Hepatocyte (in vitro differentiated cells): ENCODE data around the gene OCIAD1. TPM values are rescaled to one million over a fixed set of nuclear protein-coding genes. Genes with fewer than 3 reads are reported as not detected.

Experiments
- DNase-seq: peaks from one replicate; pipeline ENCODE4 v3.0.0-alpha.2; 2016; ENCODE audit warnings: low spot score
- H2AFZ ChIP-seq: fragments of 200-600 bp; sonication (generic); 2 replicates; pipeline ENCODE4 v1.6.0; 2016; ENCODE audit warnings: antibody characterized with exemption, mild to moderate bottlenecking
- H3K27ac ChIP-seq: fragments of 200-600 bp; sonication (generic); 2 replicates; pipeline ENCODE4 v1.5.1; 2016; ENCODE audit warnings: mild to moderate bottlenecking
- H3K27me3 ChIP-seq: fragments of 200-600 bp; sonication (generic); 2 replicates; pipeline ENCODE4 v1.6.1; 2016
- H3K36me3 ChIP-seq: fragments of 200-600 bp; sonication (generic); replicated peaks from 2 replicates; pipeline ENCODE4 v1.5.1; 2016; ENCODE audit warnings: low read depth; ENCODE audit not compliant: insufficient read depth
- H3K4me1 ChIP-seq: fragments of 200-600 bp; sonication (generic); 2 replicates; pipeline ENCODE4 v1.5.1; 2016; ENCODE audit warnings: mild to moderate bottlenecking, moderate library complexity; ENCODE audit not compliant: insufficient read depth
- H3K4me2 ChIP-seq: fragments of 200-600 bp; sonication (generic); 2 replicates; pipeline ENCODE4 v1.6.0; 2016
- H3K4me3 ChIP-seq: fragments of 200-600 bp; sonication (generic); 2 replicates; pipeline ENCODE4 v1.5.1; 2016; ENCODE audit warnings: mild to moderate bottlenecking
- H3K79me2 ChIP-seq: fragments of 200-600 bp; sonication (generic); 2 replicates; pipeline ENCODE4 v1.6.0; 2017; ENCODE audit warnings: mild to moderate bottlenecking
- H3K9me2 ChIP-seq: fragments of 200-600 bp; sonication (generic); replicated peaks from 2 replicates; pipeline ENCODE4 v1.6.0; 2017; ENCODE audit warnings: mild to moderate bottlenecking; ENCODE audit not compliant: insufficient read depth
- H3K9me3 ChIP-seq: fragments of 200-600 bp; sonication (generic); 2 replicates; pipeline ENCODE4 v1.5.1; 2016; ENCODE audit warnings: low read depth, mild to moderate bottlenecking
- H4K20me1 ChIP-seq: fragments of 200-600 bp; sonication (generic); 2 replicates; pipeline ENCODE4 v1.6.0; 2016; ENCODE audit warnings: mild to moderate bottlenecking; ENCODE audit not compliant: insufficient read depth, poor library complexity, severe bottlenecking
- CTCF ChIP-seq: fragments of 200-600 bp; sonication (generic); IDR thresholded peaks from 2 replicates; pipeline ENCODE4 v1.5.1; 2016; ENCODE audit warnings: antibody characterized with exemption, mild to moderate bottlenecking; ENCODE audit not compliant: poor library complexity
- EZH2 ChIP-seq: fragments of 200-600 bp; sonication (generic); IDR thresholded peaks from 2 replicates; pipeline ENCODE4 v1.6.1; 2016; ENCODE audit warnings: antibody characterized with exemption, mild to moderate bottlenecking, borderline replicate concordance
- EZH2phosphoT487 ChIP-seq: fragments of 200-600 bp; sonication (generic); IDR thresholded peaks from one replicate; pipeline ENCODE4 v1.6.1; 2018; ENCODE audit warnings: antibody characterized with exemption, mild to moderate bottlenecking, low read depth, moderate library complexity; ENCODE audit not compliant: unreplicated experiment, severe bottlenecking
- WGBS: methylation state at CpG from one replicate; pipeline ENCODE4 v1.1.6; 2016; ENCODE audit warnings: low lambda C conversion rate; ENCODE audit errors: missing lambda C conversion rate; 5-methylcytosine and 5-hydroxymethylcytosine counted together
- polyA plus RNA-seq: library from polyadenylated mRNA; unstranded; fragments of >200 nt; fragmentation: Nextera tagmentation; extraction: Ambion mirVana; gene quantifications from 2 replicates; pipeline ENCODE4 v1.2.1, GENCODE V29; 2016
- total RNA-seq: library from RNA; depleted of rRNA; stranded (reverse); fragments of >200 nt; gene quantifications from 2 replicates; pipeline ENCODE4 v1.2.3, GENCODE V29; 2014

The OCIAD1 gene
- total and polyA plus RNA-seq, 2 experiments from 2014 or later = 201 to 233 TPM

DNA sequence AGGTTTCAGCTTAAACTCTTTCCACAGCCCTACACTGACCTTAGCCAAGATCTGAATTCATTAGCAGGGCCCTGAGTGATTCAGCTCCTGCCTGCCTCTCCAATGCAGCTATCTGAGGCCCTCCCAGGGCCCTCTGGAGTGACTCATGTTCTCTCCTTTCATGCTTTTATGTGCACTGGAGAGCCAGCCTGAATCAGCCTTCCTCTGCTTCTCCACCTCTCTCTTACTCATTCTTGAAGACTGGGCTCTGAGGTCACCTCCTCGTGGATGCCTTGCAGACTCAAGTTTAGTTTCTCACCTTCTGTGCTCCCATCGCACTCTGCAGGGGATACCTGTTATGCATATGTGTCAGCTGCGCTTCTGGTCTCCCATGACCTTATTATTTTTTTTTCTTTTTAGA is 78.8 kb downstream of the OCIAD1 start:
- peaks cover 8% of the 10 kb centered on the region for H3K4me1 ChIP-seq
- WGBS = 59% methylated on average over 3 of the region's 3 CpGs
- H2AFZ ChIP-seq = no peak overlapping the region
- peaks cover 15% of the 10 kb centered on the region for H3K79me2 ChIP-seq
- DNase-seq = peak; percentile 88
- no peaks in the 10 kb centered on the region for H4K20me1 ChIP-seq
- no peaks in the 10 kb centered on the region for H3K36me3 ChIP-seq
- H3K4me3 ChIP-seq = no peak overlapping the region
- peak overlapping the region; percentile 63 for H3K27ac ChIP-seq
- H3K27me3 ChIP-seq = no peaks in the 10 kb centered on the region
- H3K9me2 ChIP-seq = no peaks in the 10 kb centered on the region
- no peak for TF ChIP-seq EZH2phosphoT487
- TF ChIP-seq EZH2 = no peak
- no peaks in the 10 kb centered on the region for H3K9me3 ChIP-seq
- H3K4me2 ChIP-seq = no peak overlapping the region

DNA sequence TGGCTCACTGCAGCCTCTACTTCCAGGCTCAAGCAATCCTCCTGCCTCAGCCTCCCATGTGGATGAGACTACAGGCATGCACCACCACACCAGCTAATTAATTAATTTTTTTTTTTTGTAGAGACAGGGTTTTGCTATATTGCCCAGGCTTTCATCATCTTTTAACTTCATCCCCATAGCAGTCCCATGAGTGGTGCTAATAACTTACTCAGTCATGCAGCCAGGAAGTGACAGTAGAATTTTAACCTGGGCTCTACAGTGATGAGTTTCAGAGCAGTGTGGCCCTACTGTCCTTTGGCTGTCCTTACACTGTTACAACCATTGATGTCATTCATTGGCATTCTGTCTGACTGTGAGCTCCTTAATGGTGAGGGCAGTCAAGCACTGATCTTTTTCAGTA is 79.6 kb downstream of the OCIAD1 start:
- H3K36me3 ChIP-seq = no peaks in the 10 kb centered on the region
- no peaks in the 10 kb centered on the region for H3K27me3 ChIP-seq
- TF ChIP-seq EZH2 (no peak), CTCF (no peak), EZH2phosphoT487 (no peak)
- H3K4me3 ChIP-seq = no peak overlapping the region
- DNase-seq = no peak
- H3K9me3 ChIP-seq = no peaks in the 10 kb centered on the region
- H2AFZ ChIP-seq = no peak overlapping the region
- H3K4me1 ChIP-seq = peaks cover 8% of the 10 kb centered on the region
- H4K20me1 ChIP-seq = no peaks in the 10 kb centered on the region
- H3K79me2 ChIP-seq = peaks cover 11% of the 10 kb centered on the region
- H3K27ac ChIP-seq = no peak overlapping the region
- H3K9me2 ChIP-seq = no peaks in the 10 kb centered on the region
- H3K4me2 ChIP-seq = no peak overlapping the region

Other genes with a start within 250 kb of the OCIAD1 start
- 60.6 and 82.3 TPM in 2 replicates for gene FRYL, start 50.8 kb upstream of the OCIAD1 start, total RNA-seq
- gene FRYL, start 50.8 kb upstream of the OCIAD1 start, polyA plus RNA-seq = 15.7 and 19.0 TPM in 2 replicates
- 32.6 and 39.1 TPM in 2 replicates for gene OCIAD2, start 75.7 kb downstream of the OCIAD1 start, total RNA-seq
- 160 and 178 TPM in 2 replicates for gene OCIAD2, start 75.7 kb downstream of the OCIAD1 start, polyA plus RNA-seq
- gene CWH43, start 155.2 kb downstream of the OCIAD1 start, total RNA-seq = not detected in 2 replicates
- gene CWH43, start 155.2 kb downstream of the OCIAD1 start, polyA plus RNA-seq = not detected in 2 replicates